DOHH2 (cell line): ENCODE measurements around the gene GNG12.

Source experiments
- H3F3A ChIP-seq: fragments of 200-600 bp; sonication (generic), shearing (Covaris generic); 2 replicates; pipeline ENCODE4 v1.6.0; 2016; ENCODE audit warnings: antibody characterized with exemption, mild to moderate bottlenecking; ENCODE audit not compliant: control insufficient read depth, insufficient read depth
- H3K27ac ChIP-seq: fragments of 200-600 bp; sonication (generic); 2 replicates; pipeline ENCODE4 v1.5.1; 2014; ENCODE audit warnings: low read depth, mild to moderate bottlenecking, low read length, moderate library complexity
- H3K27me3 ChIP-seq: fragments of 200-600 bp; sonication (generic); 2 replicates; pipeline ENCODE4 v1.6.1; 2014; ENCODE audit warnings: mild to moderate bottlenecking, low read length, mixed read lengths; ENCODE audit not compliant: control insufficient read depth
- H3K36me3 ChIP-seq: fragments of 200-600 bp; sonication (generic); 2 replicates; pipeline ENCODE4 v1.6.1; 2014; ENCODE audit warnings: mild to moderate bottlenecking, low read length, moderate library complexity, mixed read lengths; ENCODE audit not compliant: control insufficient read depth
- H3K4me1 ChIP-seq: fragments of 200-600 bp; sonication (generic); 2 replicates; pipeline ENCODE4 v1.6.1; 2014; ENCODE audit warnings: mild to moderate bottlenecking, low read length, mixed read lengths; ENCODE audit not compliant: control insufficient read depth
- H3K4me2 ChIP-seq: fragments of 200-600 bp; sonication (generic); 2 replicates; pipeline ENCODE4 v1.6.0; 2014; ENCODE audit warnings: mild to moderate bottlenecking, low read length, moderate library complexity
- H3K4me3 ChIP-seq: fragments of 200-600 bp; sonication (generic); 2 replicates; pipeline ENCODE4 v1.5.1; 2014; ENCODE audit warnings: mild to moderate bottlenecking, low read length, mixed read lengths
- H3K79me2 ChIP-seq: fragments of 200-600 bp; sonication (generic); 2 replicates; pipeline ENCODE4 v1.6.1; 2014; ENCODE audit warnings: mild to moderate bottlenecking, low read length, mixed read lengths; ENCODE audit not compliant: control insufficient read depth
- H3K9me2 ChIP-seq: fragments of 200-600 bp; sonication (generic); replicated peaks from 2 replicates; pipeline ENCODE4 v1.6.1; 2014; ENCODE audit warnings: mild to moderate bottlenecking, low read length, mixed read lengths; ENCODE audit not compliant: control insufficient read depth
- H3K9me3 ChIP-seq: fragments of 200-600 bp; sonication (generic); 2 replicates; pipeline ENCODE4 v1.6.1; 2014; ENCODE audit warnings: antibody characterized with exemption, low read length, mixed read lengths; ENCODE audit not compliant: control insufficient read depth, insufficient read depth
- H4K20me1 ChIP-seq: fragments of 200-600 bp; sonication (generic); 2 replicates; pipeline ENCODE4 v1.6.0; 2014; ENCODE audit warnings: low read depth, mild to moderate bottlenecking, antibody characterized with exemption, low read length, moderate library complexity; ENCODE audit not compliant: control insufficient read depth, insufficient read depth
- EZH2phosphoT487 ChIP-seq: fragments of 200-600 bp; sonication (generic); IDR thresholded peaks from 2 replicates; pipeline ENCODE4 v1.6.1; 2017; ENCODE audit warnings: borderline replicate concordance, mild to moderate bottlenecking, antibody characterized with exemption, low read length, moderate library complexity, mixed read lengths
- TF ChIP-seq, protein P1 (sequence below): fragments of 200-600 bp; sonication (generic); IDR thresholded peaks from one replicate; pipeline ENCODE4 v1.5.1; 2014; ENCODE audit warnings: antibody characterized with exemption, mild to moderate bottlenecking, low read depth, low read length; ENCODE audit not compliant: poor library complexity, severe bottlenecking

GNG12 gene

DNA sequence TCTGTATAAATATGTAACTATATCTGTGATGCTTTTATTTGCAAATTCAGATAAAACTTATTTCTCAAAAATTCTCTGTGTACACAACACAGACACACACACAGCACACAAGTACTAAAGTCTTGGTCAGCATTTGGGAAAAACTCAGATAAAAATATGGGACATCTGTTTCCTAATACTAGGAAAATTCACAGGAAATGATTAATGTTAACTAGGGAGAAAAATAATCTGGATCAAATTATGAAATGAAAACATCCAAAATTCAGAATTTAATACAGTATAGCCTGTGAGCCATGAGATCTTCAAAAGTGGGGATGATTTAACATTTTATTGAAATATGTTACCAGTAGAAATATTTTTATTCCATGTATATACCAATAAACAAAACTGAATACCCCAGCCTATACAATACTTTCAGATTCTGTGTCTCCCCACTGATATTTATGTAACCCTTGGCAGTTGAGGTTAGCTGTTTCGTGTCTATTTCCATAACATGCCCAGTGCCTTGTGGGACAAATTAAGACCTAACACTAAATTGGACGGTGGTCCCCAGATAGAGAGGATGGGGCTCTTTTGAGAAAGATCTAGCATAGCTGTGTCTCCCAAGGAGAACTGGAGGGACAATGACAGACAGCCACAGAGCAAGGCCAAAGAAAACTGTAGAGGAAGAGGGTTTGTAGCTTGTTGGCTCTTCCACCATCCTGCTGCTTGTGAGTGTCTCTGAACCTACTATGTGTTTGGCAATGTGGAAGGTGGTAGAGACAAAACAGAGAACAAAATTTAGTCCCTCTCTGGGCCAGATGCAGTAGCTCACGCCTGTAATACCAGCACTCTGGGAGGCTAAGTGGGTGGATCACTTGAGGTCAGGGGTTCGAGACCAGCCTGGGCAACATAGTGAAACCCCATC lies 47.2 kb downstream of the GNG12 start:
- H3K27ac ChIP-seq = no peak overlapping the region
- H3K4me2 ChIP-seq = no peak overlapping the region
- H3K9me2 ChIP-seq = no peaks in the 10 kb centered on the region
- no peaks in the 10 kb centered on the region for H3K36me3 ChIP-seq
- H3F3A ChIP-seq = no peaks in the 10 kb centered on the region
- H3K4me3 ChIP-seq = no peak overlapping the region
- H3K4me1 ChIP-seq = no peaks in the 10 kb centered on the region
- no peaks in the 10 kb centered on the region for H3K9me3 ChIP-seq
- H3K27me3 ChIP-seq = no peaks in the 10 kb centered on the region; the same call in 1 of the 2 replicates
- H3K79me2 ChIP-seq = no peaks in the 10 kb centered on the region
- TF ChIP-seq, protein P1, sequence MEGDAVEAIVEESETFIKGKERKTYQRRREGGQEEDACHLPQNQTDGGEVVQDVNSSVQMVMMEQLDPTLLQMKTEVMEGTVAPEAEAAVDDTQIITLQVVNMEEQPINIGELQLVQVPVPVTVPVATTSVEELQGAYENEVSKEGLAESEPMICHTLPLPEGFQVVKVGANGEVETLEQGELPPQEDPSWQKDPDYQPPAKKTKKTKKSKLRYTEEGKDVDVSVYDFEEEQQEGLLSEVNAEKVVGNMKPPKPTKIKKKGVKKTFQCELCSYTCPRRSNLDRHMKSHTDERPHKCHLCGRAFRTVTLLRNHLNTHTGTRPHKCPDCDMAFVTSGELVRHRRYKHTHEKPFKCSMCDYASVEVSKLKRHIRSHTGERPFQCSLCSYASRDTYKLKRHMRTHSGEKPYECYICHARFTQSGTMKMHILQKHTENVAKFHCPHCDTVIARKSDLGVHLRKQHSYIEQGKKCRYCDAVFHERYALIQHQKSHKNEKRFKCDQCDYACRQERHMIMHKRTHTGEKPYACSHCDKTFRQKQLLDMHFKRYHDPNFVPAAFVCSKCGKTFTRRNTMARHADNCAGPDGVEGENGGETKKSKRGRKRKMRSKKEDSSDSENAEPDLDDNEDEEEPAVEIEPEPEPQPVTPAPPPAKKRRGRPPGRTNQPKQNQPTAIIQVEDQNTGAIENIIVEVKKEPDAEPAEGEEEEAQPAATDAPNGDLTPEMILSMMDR = no peak
- TF ChIP-seq EZH2phosphoT487 = no peak
- no peaks in the 10 kb centered on the region for H4K20me1 ChIP-seq

DNA sequence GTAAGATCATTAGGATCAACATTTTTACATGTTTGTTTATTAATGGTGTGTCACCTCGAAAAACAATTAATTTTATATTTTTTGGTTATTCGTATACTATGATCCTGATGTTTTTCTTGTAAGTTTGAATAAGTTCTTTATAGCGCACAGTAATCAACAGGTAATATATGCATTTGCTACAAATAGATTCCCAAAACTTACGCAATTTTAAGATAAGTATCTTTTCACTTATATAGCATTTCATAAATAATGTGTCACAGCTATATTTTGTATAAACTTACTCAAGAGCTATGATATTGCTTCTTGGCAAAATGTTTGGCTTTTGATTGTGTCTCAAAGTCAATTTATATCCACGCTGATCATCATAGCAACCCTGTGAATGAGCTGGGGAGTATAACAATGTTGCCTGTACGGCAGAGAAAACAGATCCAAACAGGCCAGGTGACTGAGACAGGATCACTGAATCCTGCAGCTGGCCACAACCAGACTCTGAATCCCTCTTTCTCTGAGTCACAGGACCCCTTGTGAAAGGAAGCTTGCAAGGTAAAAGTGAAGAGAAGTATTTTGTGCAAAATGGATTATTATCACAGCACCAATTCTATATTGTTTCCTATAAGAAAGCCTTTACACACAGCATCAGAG lies 48.6 kb downstream of the GNG12 start:
- H3K27ac ChIP-seq = no peak overlapping the region
- no peaks in the 10 kb centered on the region for H3K9me3 ChIP-seq
- no peaks in the 10 kb centered on the region for H3K36me3 ChIP-seq
- H3F3A ChIP-seq = no peaks in the 10 kb centered on the region
- H4K20me1 ChIP-seq = no peaks in the 10 kb centered on the region
- no peak overlapping the region for H3K4me3 ChIP-seq
- TF ChIP-seq EZH2phosphoT487 = no peak
- TF ChIP-seq, protein P1 = no peak
- H3K9me2 ChIP-seq = no peaks in the 10 kb centered on the region
- H3K4me1 ChIP-seq = no peaks in the 10 kb centered on the region
- H3K27me3 ChIP-seq = no peaks in the 10 kb centered on the region; the same call in 1 of the 2 replicates
- no peak overlapping the region for H3K4me2 ChIP-seq
- H3K79me2 ChIP-seq = no peaks in the 10 kb centered on the region

DNA sequence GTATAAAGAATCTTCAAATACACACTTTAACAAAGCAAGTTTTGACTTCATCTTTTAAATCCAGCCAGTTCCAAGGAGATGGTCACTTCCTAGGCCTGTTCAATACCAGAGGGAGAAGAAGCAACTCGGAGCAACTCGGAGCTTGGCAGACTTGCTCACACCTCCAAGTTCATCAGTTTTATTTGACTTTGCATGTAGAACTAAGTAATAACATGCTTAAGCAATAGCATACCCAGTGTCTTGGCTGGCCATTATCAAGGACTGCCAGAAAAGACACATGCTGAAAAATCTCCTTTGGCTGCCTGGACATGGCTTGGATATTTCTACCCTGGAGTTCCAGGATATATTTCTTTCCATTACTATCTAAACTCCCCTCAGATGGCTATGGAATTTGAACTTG lies 52.6 kb downstream of the GNG12 start:
- TF ChIP-seq, protein P1 = no peak
- TF ChIP-seq EZH2phosphoT487 = no peak
- Histone ChIP-seq H3F3A (no peaks in the 10 kb centered on the region), H3K9me3 (no peaks in the 10 kb centered on the region), H3K4me1 (no peaks in the 10 kb centered on the region), H3K79me2 (no peaks in the 10 kb centered on the region), H3K36me3 (no peaks in the 10 kb centered on the region), H3K4me2 (no peak overlapping the region), H3K27ac (no peak overlapping the region), H3K27me3 (no peaks in the 10 kb centered on the region; the same call in 1 of the 2 replicates), H4K20me1 (no peaks in the 10 kb centered on the region), H3K4me3 (no peak overlapping the region), H3K9me2 (no peaks in the 10 kb centered on the region)
